HepG2 (cell line): ENCODE measurements around the gene FSD1. TPM values are rescaled to one million over a fixed set of nuclear protein-coding genes. Genes with fewer than 3 reads are reported as not detected.

Experiments used
- ATAC-seq: fragments of 200-7000 bp; cut with Tn5 transposase; 3 replicates; pipeline ENCODE4 v1.9.1; 2020; ENCODE audit warnings: mild to moderate bottlenecking, moderate library complexity
- BruUV-seq: library from RNA; stranded (reverse); fragments of 400-500 nt; replicated peaks from 2 replicates; lab custom pipeline; 2021; lab: Mats Ljungman, UMichigan
- CTCF ChIA-PET: fragments of 300-600 bp; formaldehyde crosslinking; extraction: SDS; loops from one replicate; lab custom pipeline; 2021; ENCODE audit warnings: low total read pairs, inconsistent platforms, low intra/inter-chr PET ratio; lab: Yijun Ruan, JAX
- POLR2A ChIA-PET: fragments of 350-600 bp; sonication (Branson Sonifier 250); formaldehyde crosslinking; loops from one replicate; lab custom pipeline; 2020; ENCODE audit warnings: antibody characterized with exemption, inconsistent platforms; lab: Yijun Ruan, JAX
- DNase-seq: peaks from one replicate; pipeline ENCODE4 v3.0.0-alpha.2; 2015; ENCODE audit warnings: low spot score
- FAIRE-seq: peaks from 3 replicates; lab custom pipeline; 2011; peaks lifted over from hg19 to GRCh38; lab: Jason Lieb, UNC
- H2AFZ ChIP-seq: one replicate; pipeline ENCODE4 v1.6.1; 2011; ENCODE audit warnings: low read length, inconsistent platforms
- H3K27ac ChIP-seq: fragments of 300-600 bp; 3 replicates; pipeline ENCODE4 v1.8.0; 2011; ENCODE audit warnings: mixed run types, mild to moderate bottlenecking, mixed read lengths, low read length, inconsistent platforms; ENCODE audit not compliant: insufficient read depth; ENCODE audit errors: extremely low read length
- H3K27me3 ChIP-seq, 2 experiments: fragments of 200-600 bp in 1 of 2; 2 replicates in 1 of 2; 3 replicates in 1 of 2; pipeline versions ENCODE4 v1.6.0 to v1.8.0; 2011; ENCODE audit warnings: low read length in 2 of 2, mild to moderate bottlenecking in 2 of 2, moderate library complexity in 2 of 2, inconsistent platforms in 1 of 2; ENCODE audit not compliant: insufficient read depth in 2 of 2, control insufficient read depth in 1 of 2
- H3K36me3 ChIP-seq, 2 experiments: fragments of 200-600 bp in 1 of 2; replicated peaks in 1 of 2; 2 replicates in 1 of 2; 3 replicates in 1 of 2; pipeline versions ENCODE4 v1.5.1 to v1.8.0; 2011; ENCODE audit warnings: low read length in 2 of 2, inconsistent platforms in 1 of 2; ENCODE audit not compliant: insufficient read depth in 2 of 2, control insufficient read depth in 1 of 2
- H3K4me1 ChIP-seq: 2 replicates; pipeline ENCODE4 v1.5.1; 2012; ENCODE audit warnings: low read length, inconsistent platforms; ENCODE audit not compliant: insufficient read depth
- H3K4me2 ChIP-seq: 2 replicates; pipeline ENCODE4 v1.6.0; 2011; ENCODE audit warnings: low read depth, low read length, inconsistent platforms
- H3K4me3 ChIP-seq, 3 experiments: fragments of 200-600 bp in 1 of 3; sonication (generic), shearing (Covaris generic) in 1 of 3; replicated peaks in 1 of 3; 2 replicates each; pipeline ENCODE4 v1.5.1; 2011 to 2016; ENCODE audit warnings: low read length in 3 of 3, inconsistent platforms in 2 of 3, low read depth in 2 of 3, mild to moderate bottlenecking in 2 of 3, control low read depth in 1 of 3, mixed read lengths in 1 of 3; ENCODE audit not compliant: insufficient read depth in 1 of 3
- H3K79me2 ChIP-seq: one replicate; pipeline ENCODE4 v1.6.1; 2011; ENCODE audit warnings: low read length, inconsistent platforms; ENCODE audit not compliant: insufficient read depth
- H3K9ac ChIP-seq: 2 replicates; pipeline ENCODE4 v1.6.0; 2011; ENCODE audit warnings: mild to moderate bottlenecking, low read depth, low read length, inconsistent platforms; ENCODE audit not compliant: insufficient read depth
- H3K9me3 ChIP-seq: 2 replicates; pipeline ENCODE4 v1.5.1; 2012; ENCODE audit warnings: mild to moderate bottlenecking, low read length
- H4K20me1 ChIP-seq: 2 replicates; pipeline ENCODE4 v1.6.0; 2011; ENCODE audit warnings: inconsistent platforms, mild to moderate bottlenecking, low read length, moderate library complexity; ENCODE audit not compliant: insufficient read depth
- BCL3 ChIP-seq: sonication (generic); formaldehyde crosslinking; IDR thresholded peaks from 2 replicates; pipeline ENCODE4 v1.5.1; 2020; ENCODE audit warnings: mild to moderate bottlenecking, missing genetic modification reagents, moderate library complexity
- ELF3 ChIP-seq: IDR thresholded peaks from 2 replicates; pipeline ENCODE4 v1.6.1; 2016; ENCODE audit warnings: missing genetic modification reagents, missing compliant biosample characterization
- EP300 ChIP-seq, 3 experiments: sonication (generic) in 1 of 3; formaldehyde crosslinking in 1 of 3; IDR thresholded peaks; 2 replicates each; pipeline versions ENCODE4 v1.5.1 to v1.6.1; 2011 to 2020; ENCODE audit warnings: low read depth in 2 of 3, low read length in 2 of 3, borderline replicate concordance in 1 of 3, improper control_type of control experiment in 1 of 3, mild to moderate bottlenecking in 1 of 3, missing genetic modification reagents in 1 of 3, moderate library complexity in 1 of 3
- GMEB2 ChIP-seq: IDR thresholded peaks from 2 replicates; pipeline ENCODE4 v1.6.1; 2016; ENCODE audit warnings: missing biosample characterization, missing genetic modification reagents, low read depth
- HMG20B ChIP-seq: conservative IDR thresholded peaks from 2 replicates; pipeline ENCODE4 v1.6.1; 2016; ENCODE audit warnings: missing genetic modification reagents, missing compliant biosample characterization
- MAZ ChIP-seq, 2 experiments: sonication (generic) in 1 of 2; formaldehyde crosslinking in 1 of 2; IDR thresholded peaks; 2 replicates each; pipeline versions ENCODE4 v1.5.0 to v1.6.1; 2012 to 2020; ENCODE audit warnings: low read depth in 2 of 2, mild to moderate bottlenecking in 2 of 2, borderline replicate concordance in 1 of 2, improper control_type of control experiment in 1 of 2, low read length in 1 of 2, missing genetic modification reagents in 1 of 2, moderate library complexity in 1 of 2
- PAX8 ChIP-seq: sonication (generic); formaldehyde crosslinking; IDR thresholded peaks from 2 replicates; pipeline ENCODE4 v1.8.0; 2022; ENCODE audit warnings: mild to moderate bottlenecking, missing genetic modification reagents, borderline replicate concordance
- REST ChIP-seq, 2 experiments: IDR thresholded peaks; 2 replicates each; pipeline ENCODE4 v1.6.1; 2011 to 2012; ENCODE audit warnings: low read length in 2 of 2, borderline replicate concordance in 1 of 2, low read depth in 1 of 2, mild to moderate bottlenecking in 1 of 2, moderate library complexity in 1 of 2
- ZBTB33 ChIP-seq: sonication (generic); formaldehyde crosslinking; IDR thresholded peaks from 2 replicates; pipeline ENCODE4 v1.4.0; 2020; ENCODE audit warnings: missing genetic modification reagents
- ZNF331 ChIP-seq: sonication (generic); formaldehyde crosslinking; IDR thresholded peaks from 2 replicates; pipeline ENCODE4 v1.4.0; 2020; ENCODE audit warnings: missing genetic modification reagents
- ZNF780A ChIP-seq: sonication (generic); formaldehyde crosslinking; IDR thresholded peaks from 2 replicates; pipeline ENCODE4 v1.8.0; 2022; ENCODE audit warnings: mild to moderate bottlenecking, missing genetic modification reagents, moderate library complexity
- WGBS: methylation state at CpG from one replicate; pipeline ENCODE4 v1.1.6; 2017; ENCODE audit warnings: low lambda C conversion rate; 5-methylcytosine and 5-hydroxymethylcytosine counted together
- in situ Hi-C: cut with HindIII; loops from 2 replicates; pipeline ENCODE4 v1.10.0; 2017; ENCODE audit warnings: low pct_unique_long_range_greater_than_20kb; ENCODE audit not compliant: extremely low pct_ligation_motif_present
- intact Hi-C: fragments of 100-400 bp; cut with micrococcal nuclease; formaldehyde crosslinking; loops from one replicate; pipeline ENCODE4 v1.10.0; 2022; ENCODE audit not compliant: unreplicated experiment
- polyA plus RNA-seq, 8 experiments: library from polyadenylated mRNA; depleted of rRNA in 3 of 8; stranded (reverse) in 7 of 8; unstranded in 1 of 8; fragments of >200 nt; fragmentation: Illumina TruSeq in 4 of 8; extraction: Trizol in 4 of 8; gene quantifications; 2 replicates each; pipeline versions ENCODE4 v1.2.1 to v1.2.3, GENCODE V29; 2011 to 2016; ENCODE audit warnings: low read depth in 4 of 8, missing spikeins in 1 of 8, mixed read lengths in 1 of 8; ENCODE audit not compliant: insufficient read depth in 1 of 8
- total RNA-seq, 5 experiments: library from RNA; depleted of rRNA; stranded (reverse); fragments of >200 nt; fragmentation: Illumina TruSeq; extraction: Trizol; gene quantifications; 2 replicates each; pipeline ENCODE4 v1.2.3, GENCODE V29; 2016; ENCODE audit warnings: low read depth in 1 of 5

Gene FSD1
- total and polyA plus RNA-seq, 2 of the 13 experiments (the other 11 are each of a cell fraction or from before 2014, with no cell fraction given) = 0.29 to 0.66 TPM

- Histone ChIP-seq H2AFZ (no peak overlapping the region), H3K9me3 (no peaks in the 10 kb centered on the region), H3K36me3 (peaks cover 7 to 13% of the 10 kb centered on the region in 2 experiments; a peak in 3 of 5 replicates), H3K27me3 (no peaks in the 10 kb centered on the region), H3K27ac (peak overlapping the region; percentile 73), H3K4me2 (no peak overlapping the region), H3K9ac (no peak overlapping the region), H3K79me2 (no peaks in the 10 kb centered on the region), H3K4me1 (peaks cover 20% of the 10 kb centered on the region), H4K20me1 (no peaks in the 10 kb centered on the region), H3K4me3 (no peak overlapping the region)
- ChIA-PET CTCF (interaction anchor here (0.6 to 3.2 kb wide), 5 partner anchors 31 to 133 kb away, joined by 3 to 41 read pairs (median 4); partner anchors contain the start of gene SH3GL1), POLR2A (interaction anchor here (0.8 to 2.8 kb wide), 14 partner anchors 10 to 124 kb away, joined by 3 to 23 read pairs (median 4); partner anchors contain the start of genes MPND, STAP2 and YJU2)
- intact Hi-C loops (loop anchor here (1.0 to 5.0 kb wide), 4 partner anchors 44 to 135 kb away; partner anchors contain the start of genes CHAF1A, MPND and SH3GL1), in situ Hi-C loops (loop anchor here (5.0 kb wide), 1 partner anchor 85 kb away; no protein-coding TSS in a partner anchor)
- DNase-seq = peak; percentile 72
- peak; percentile 87 for FAIRE-seq
- peak; percentile 88 for ATAC-seq
- 34% methylated on average over 16 of the region's 21 CpGs for WGBS
- no TSS peak for BruUV-seq
- TF ChIP-seq GMEB2 (CRISPR knock-in tag) = no peak
- peak; percentile 46; the same call in 1 of the 2 replicates for TF ChIP-seq ZBTB33 (CRISPR knock-in tag)
- TF ChIP-seq EP300 (IDR thresholded peaks at IDR 0.05; ENCODE audit: low read depth in 2 of 2, low read length in 2 of 2) = no peak
- no peak for TF ChIP-seq EP300 (CRISPR knock-in tag; IDR thresholded peaks at IDR 0.05; ENCODE audit: borderline replicate concordance)
- peak; percentile 34; the same call in 1 of the 2 replicates for TF ChIP-seq MAZ (IDR thresholded peaks at IDR 0.05; ENCODE audit: borderline replicate concordance, low read depth, low read length)
- no peak for TF ChIP-seq MAZ (CRISPR knock-in tag; IDR thresholded peaks at IDR 0.05; ENCODE audit: low read depth)
- no peak for TF ChIP-seq ZNF780A (CRISPR knock-in tag)
- TF ChIP-seq PAX8 = no peak
- no peak for TF ChIP-seq HMG20B (CRISPR knock-in tag)
- TF ChIP-seq BCL3 (CRISPR knock-in tag) = peak; percentile 35; the same call in 1 of the 2 replicates
- 0 out of 2 replicates have a peak, but pooled peaks have one; percentile 11 for TF ChIP-seq ZNF331 (CRISPR knock-in tag)
- TF ChIP-seq REST (IDR thresholded peaks at IDR 0.05; ENCODE audit: borderline replicate concordance in 1 of 2, low read depth in 1 of 2, low read length in 2 of 2) = no peak
- 0 out of 2 replicates have a peak, but pooled peaks have one; percentile 24 for TF ChIP-seq ELF3 (CRISPR knock-in tag)
Measured at GRCh38 chr19:4267101-4267900, 37.1 kb upstream of the FSD1 start.
